Psoas muscle (tissue), 8 donors: ENCODE data around the gene FOXN3. TPM values are rescaled to one million over a fixed set of nuclear protein-coding genes. Genes with fewer than 3 reads are reported as not detected.

ENCODE experiments used
- ATAC-seq, 4 donors: fragments of 200-7000 bp; cut with Tn5 transposase; one replicate each; pipeline ENCODE4 v1.9.1; 2020; ENCODE audit warnings: moderate library complexity in 3 of 4, mild to moderate bottlenecking in 2 of 4
- DNase-seq, 2 donors: peaks; one replicate each; pipeline ENCODE4 v3.0.0-alpha.2; 2020
- H3K27ac ChIP-seq: fragments of 200-600 bp; one replicate; pipeline ENCODE4 v1.8.0; 2022
- H3K27me3 ChIP-seq, 3 donors: fragments of 200-600 bp in 1 of 3; one replicate each; pipeline versions ENCODE4 v1.6.1 to v1.8.0; 2013 to 2022; ENCODE audit warnings: low read length in 2 of 3, mild to moderate bottlenecking in 2 of 3, moderate library complexity in 1 of 3; ENCODE audit not compliant: insufficient read depth in 3 of 3
- H3K36me3 ChIP-seq, 2 donors: fragments of 200-600 bp in 1 of 2; one replicate each; pipeline versions ENCODE4 v1.6.1 to v1.8.0; 2013 to 2022; ENCODE audit warnings: low read depth in 1 of 2, mild to moderate bottlenecking in 1 of 2, moderate library complexity in 1 of 2; ENCODE audit not compliant: insufficient read depth in 1 of 2
- H3K4me1 ChIP-seq: fragments of 200-600 bp; one replicate; pipeline ENCODE4 v1.8.0; 2022
- H3K4me3 ChIP-seq: fragments of 200-600 bp; one replicate; pipeline ENCODE4 v1.8.0; 2022; ENCODE audit warnings: mild to moderate bottlenecking
- H3K9me3 ChIP-seq: fragments of 200-600 bp; one replicate; pipeline ENCODE4 v1.8.0; 2022
- WGBS, 3 donors: extraction: QIAGEN DNeasy Blood & Tissue Kit; methylation state at CpG; one replicate each; pipeline versions ENCODE4 v1.1.6 to v1.1.7; 2013; 5-methylcytosine and 5-hydroxymethylcytosine counted together
- intact Hi-C, 2 donors: fragments of 100-400 bp; cut with DNase I; formaldehyde crosslinking; loops; one replicate each; pipeline versions ENCODE4 v1.11.0 to v1.14.2; 2022
- polyA plus RNA-seq, 3 donors: library from polyadenylated mRNA; stranded (reverse); fragments of 200-250 nt; gene quantifications; one replicate each; pipeline ENCODE4 v1.2.3, GENCODE V29; 2013
- total RNA-seq, 4 donors: library from RNA; stranded (reverse); fragmentation: NEBNext Ultra II Directional in 2 of 4; extraction: Animal tissue kit (Norgen Biotek cat#: 25700) in 2 of 4; gene quantifications; one replicate each; pipeline versions ENCODE4 v1.2.1 to v1.2.4, GENCODE V29; 2021 to 2023
- TF ChIP-seq, protein P1 (sequence below): fragments of 200-600 bp; IDR thresholded peaks from one replicate; pipeline ENCODE4 v1.8.0; 2022; ENCODE audit warnings: antibody characterized with exemption
- donor health status: healthy with polysubstance abuse.
- donor health status: DM: no; HTN: no; CAD: no; lungs with moderate emphysema.
- donor health status: Bipolar disorder and iron deficiency.
- donor health status: healthy.
- donor health status: DM: yes; HTN: yes; CAD: no.
- donor health status: DM: no; HTN: no; CAD: no.
- donor health status: DM: no; HTN: no; CAD: no.
- donor health status: DM: yes; HTN: yes; CAD: no.

Gene FOXN3
- total and polyA plus RNA-seq, 7 donors: 10.1 to 123 (median 73.6) TPM

- DNase-seq (no peak), ATAC-seq (peak; percentile 50 to 76 (median 58))
- intact Hi-C loops: no loop called here
- 57 to 75% (median 64%) methylated on average over 12 of the region's 12 CpGs for WGBS, 3 donors
- Histone ChIP-seq H3K4me3 (no peak overlapping the region), H3K27ac (peak overlapping the region; percentile 77), H3K27me3 (no peaks in the 10 kb centered on the region), H3K4me1 (peaks cover 80% of the 10 kb centered on the region), H3K9me3 (no peaks in the 10 kb centered on the region), H3K36me3 (no peaks in the 10 kb centered on the region)
- TF ChIP-seq, protein P1, sequence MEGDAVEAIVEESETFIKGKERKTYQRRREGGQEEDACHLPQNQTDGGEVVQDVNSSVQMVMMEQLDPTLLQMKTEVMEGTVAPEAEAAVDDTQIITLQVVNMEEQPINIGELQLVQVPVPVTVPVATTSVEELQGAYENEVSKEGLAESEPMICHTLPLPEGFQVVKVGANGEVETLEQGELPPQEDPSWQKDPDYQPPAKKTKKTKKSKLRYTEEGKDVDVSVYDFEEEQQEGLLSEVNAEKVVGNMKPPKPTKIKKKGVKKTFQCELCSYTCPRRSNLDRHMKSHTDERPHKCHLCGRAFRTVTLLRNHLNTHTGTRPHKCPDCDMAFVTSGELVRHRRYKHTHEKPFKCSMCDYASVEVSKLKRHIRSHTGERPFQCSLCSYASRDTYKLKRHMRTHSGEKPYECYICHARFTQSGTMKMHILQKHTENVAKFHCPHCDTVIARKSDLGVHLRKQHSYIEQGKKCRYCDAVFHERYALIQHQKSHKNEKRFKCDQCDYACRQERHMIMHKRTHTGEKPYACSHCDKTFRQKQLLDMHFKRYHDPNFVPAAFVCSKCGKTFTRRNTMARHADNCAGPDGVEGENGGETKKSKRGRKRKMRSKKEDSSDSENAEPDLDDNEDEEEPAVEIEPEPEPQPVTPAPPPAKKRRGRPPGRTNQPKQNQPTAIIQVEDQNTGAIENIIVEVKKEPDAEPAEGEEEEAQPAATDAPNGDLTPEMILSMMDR: no peak
These were observed 48.2 kb downstream of the FOXN3 start for GRCh38 chr14:89368490-89369477.

- ATAC-seq (peak in 3 of 4 donors; percentile 28 to 42 (median 36)), DNase-seq (no peak)
- intact Hi-C loops: no loop called here
- Histone ChIP-seq H3K27me3 (no peaks in the 10 kb centered on the region), H3K4me3 (peak overlapping the region; percentile 33), H3K36me3 (no peaks in the 10 kb centered on the region), H3K4me1 (peaks cover 85% of the 10 kb centered on the region), H3K9me3 (no peaks in the 10 kb centered on the region), H3K27ac (peak overlapping the region; percentile 77)
- 69 to 79% (median 70%) methylated on average over 8 of the region's 8 CpGs for WGBS, 3 donors
- TF ChIP-seq, protein P1: no peak
These were observed 49.3 kb downstream of the FOXN3 start for GRCh38 chr14:89367779-89368120.

DNA sequence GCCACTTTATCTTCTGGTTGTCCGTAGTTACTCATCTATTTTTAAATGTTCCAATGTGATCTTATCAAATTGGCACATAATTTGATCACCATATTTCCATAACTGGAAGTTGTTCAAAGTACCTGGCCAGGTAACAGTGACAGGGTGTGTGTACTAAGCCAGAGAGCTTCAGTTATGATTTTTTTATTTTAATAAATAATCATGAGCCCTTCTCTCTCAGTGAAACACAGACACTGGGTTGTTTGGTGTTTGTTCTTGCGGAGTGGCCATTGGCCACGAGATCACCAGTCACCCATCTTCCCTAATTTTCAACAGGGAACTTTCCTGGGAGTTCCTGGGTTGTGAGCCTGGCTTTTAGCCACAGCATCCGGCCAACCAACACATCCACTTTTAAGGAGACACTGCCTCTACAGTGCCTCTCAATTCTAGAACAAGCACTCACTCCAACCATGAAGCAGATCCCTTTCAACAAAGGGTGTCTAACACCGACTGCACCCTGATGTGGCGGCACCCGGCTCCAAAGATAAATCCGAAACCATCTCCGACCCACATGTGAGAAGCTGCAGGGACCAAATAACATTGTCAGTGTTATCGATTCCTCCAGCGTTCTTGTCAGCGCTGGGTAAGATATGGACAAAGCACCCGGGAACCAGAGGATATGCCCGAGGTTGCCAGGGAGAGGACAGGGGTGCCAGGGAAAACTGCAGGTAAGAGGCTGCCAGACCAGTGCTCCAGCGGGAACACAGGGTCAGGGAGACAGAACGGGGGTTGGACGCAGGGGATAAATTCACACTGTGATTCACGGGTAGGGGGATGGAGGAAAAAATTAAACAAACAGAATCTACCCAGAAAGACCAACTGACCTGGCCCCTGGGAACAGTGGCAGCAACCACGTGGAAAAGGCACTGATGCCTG is 49.9 kb downstream of the FOXN3 start:
- Histone ChIP-seq H3K4me1 (peaks cover 81% of the 10 kb centered on the region), H3K4me3 (peak overlapping the region; percentile 33), H3K27me3 (no peaks in the 10 kb centered on the region), H3K36me3 (no peaks in the 10 kb centered on the region), H3K27ac (peak overlapping the region; percentile 77), H3K9me3 (no peaks in the 10 kb centered on the region)
- intact Hi-C loops: no loop called here
- TF ChIP-seq, protein P1: no peak
- DNase-seq (peak in 1 of 2 donors; percentile 55), ATAC-seq (peak in 3 of 4 donors; percentile 29 to 44 (median 35))
- 27 to 56% (median 36%) methylated on average over 19 of the region's 19 CpGs for WGBS, 3 donors

GRCh38 chr14:89365061-89365801 is 51.8 kb downstream of the FOXN3 start:
- ATAC-seq (no peak), DNase-seq (no peak)
- no peak overlapping the region for H3K27ac ChIP-seq
- TF ChIP-seq, protein P1: no peak
- intact Hi-C loops: no loop called here
- H3K27me3 ChIP-seq: no peaks in the 10 kb centered on the region
- no peak overlapping the region for H3K4me3 ChIP-seq
- H3K4me1 ChIP-seq: peaks cover 62% of the 10 kb centered on the region
- no peaks in the 10 kb centered on the region for H3K36me3 ChIP-seq
- WGBS, 3 donors: 69 to 72% (median 70%) methylated on average over 13 of the region's 13 CpGs
- H3K9me3 ChIP-seq: no peaks in the 10 kb centered on the region
